ENCODE data around the gene TAOK1. TPM values are rescaled to one million over a fixed set of nuclear protein-coding genes. Genes with fewer than 3 reads are reported as not detected.

The TAOK1 gene
- total and polyA plus RNA-seq, 9 of the 15 experiments (the other 6 are each of a cell fraction or from before 2014, with no cell fraction given): 3.2 to 33.1 (median 16.5) TPM

- TF ChIP-seq CTCF (IDR thresholded peaks at IDR 0.05 in 2 of 3, conservative IDR thresholded peaks at IDR 0.05 in 1 of 3; ENCODE audit: insufficient read depth in 2 of 3, low read depth in 1 of 3, low read length in 3 of 3) (peak; percentile 51 to 79 (median 63)), NEUROD1 (IDR thresholded peaks at IDR 0.05; ENCODE audit: borderline replicate concordance, low read depth, low read length, partially characterized antibody) (no peak), UBTF (IDR thresholded peaks at IDR 0.05; ENCODE audit: borderline replicate concordance in 1 of 2, low read depth in 2 of 2, low read length in 2 of 2) (peak in 1 of 2 experiments; percentile 73; a peak in 2 of 4 replicates), MTF1 (CRISPR knock-in tag; IDR thresholded peaks at IDR 0.05; ENCODE audit: borderline replicate concordance) (no peak), RBM22 (IDR thresholded peaks at IDR 0.05; ENCODE audit: low read depth, low read length, poor library complexity, severe bottlenecking) (peak; percentile 49), POLR3A (IDR thresholded peaks at IDR 0.05; ENCODE audit: borderline replicate concordance, extremely low read depth, insufficient read depth, insufficient read length) (no peak), POLR2B (IDR thresholded peaks at IDR 0.05; ENCODE audit: low read depth, partially characterized antibody) (peak; percentile 8), TSC22D4 (tag; IDR thresholded peaks at IDR 0.05) (no peak), PCBP2 (IDR thresholded peaks at IDR 0.05; ENCODE audit: low read depth, low read length, poor library complexity, severe bottlenecking) (no peak), ZNF436 (CRISPR knock-in tag; IDR thresholded peaks at IDR 0.05) (no peak), FIP1L1 (IDR thresholded peaks at IDR 0.05; ENCODE audit: low read depth, low read length, poor library complexity, severe bottlenecking) (peak; percentile 12), FOXK1 (CRISPR knock-in tag; IDR thresholded peaks at IDR 0.05; ENCODE audit: borderline replicate concordance) (no peak), HMGN3 (IDR thresholded peaks at IDR 0.05; ENCODE audit: borderline replicate concordance, extremely low read depth, insufficient read length, low read depth, low read length) (peak; percentile 13), THRAP3 (IDR thresholded peaks at IDR 0.05; ENCODE audit: borderline replicate concordance) (no peak), ZNF740 (CRISPR knock-in tag; IDR thresholded peaks at IDR 0.05) (peak; percentile 57; the same call in 1 of the 2 replicates), ZNF740 (tag; IDR thresholded peaks at IDR 0.05) (no peak), KLF13 (tag; IDR thresholded peaks at IDR 0.05; ENCODE audit: borderline replicate concordance, low read depth) (0 out of 2 replicates have a peak, but pooled peaks have one; percentile 31), ZFX (CRISPR knock-in tag; IDR thresholded peaks at IDR 0.05) (peak; percentile 29; the same call in 1 of the 2 replicates), CBX1 (IDR thresholded peaks at IDR 0.05; ENCODE audit: low read depth) (peak; percentile 20; the same call in 1 of the 2 replicates), ZNF143 (CRISPR knock-in tag; IDR thresholded peaks at IDR 0.05) (no peak), GATA2 (CRISPR knock-in tag; IDR thresholded peaks at IDR 0.05) (no peak)
Observed at GRCh38 chr17:29567554-29568330, 177.6 kb downstream of the TAOK1 start (continued).

All from K562 (cell line).